Measurements from ENCODE around the gene HMCES. TPM values are rescaled to one million over a fixed set of nuclear protein-coding genes. Genes with fewer than 3 reads are reported as not detected.

The HMCES gene
- total RNA-seq, 4 donors from 2014 or later = 11.3 to 32.6 (median 23.9) TPM

DNA sequence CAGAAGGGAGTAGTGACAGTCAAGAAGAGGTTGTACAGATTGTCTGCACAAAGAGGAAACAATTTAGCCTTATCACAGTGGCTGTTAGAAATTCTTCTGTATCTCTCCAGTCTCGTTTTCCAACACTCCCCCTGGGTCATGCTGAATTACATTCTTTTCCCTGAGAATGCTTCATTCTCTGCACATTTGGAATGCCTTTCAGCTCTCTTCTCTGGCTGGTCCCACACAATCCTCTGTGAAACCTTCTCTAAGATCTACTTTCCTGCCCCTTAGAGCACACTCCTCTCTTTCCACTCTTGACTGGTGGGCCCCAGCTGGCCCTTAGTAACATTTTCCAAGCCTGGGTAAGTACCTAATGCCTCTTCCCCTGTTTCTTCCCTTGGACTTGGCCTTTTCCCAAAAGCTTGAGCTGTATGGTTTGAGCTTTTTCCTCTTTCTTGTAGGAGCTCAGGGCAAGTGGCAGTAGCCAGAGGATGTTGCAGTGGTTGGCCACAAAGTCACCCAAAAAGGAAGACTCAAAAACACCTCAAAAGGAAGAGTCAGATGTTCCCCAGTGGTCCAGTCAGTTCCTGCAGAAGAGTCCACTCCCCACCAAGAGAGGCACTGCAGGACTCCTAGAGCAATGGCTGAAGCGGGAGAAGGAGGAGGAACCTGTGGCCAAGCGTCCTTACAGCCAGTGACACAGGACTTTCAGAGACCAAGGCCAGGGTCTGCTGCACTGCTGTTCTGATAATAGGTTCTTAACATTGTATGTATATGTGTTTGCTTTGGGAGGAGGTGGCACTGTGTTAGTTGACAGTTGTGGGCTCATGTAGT, 25.7 kb downstream of the HMCES start:
- WGBS, 2 donors (ENCODE audit: low coverage in 1 of 2) = 74 to 75% methylated on average over 3 of the region's 3 CpGs
- H3K9me3 ChIP-seq = no peaks in the 10 kb centered on the region
- no peak for DNase-seq
- in situ Hi-C loops (cut with MboI; ENCODE audit: low pct_ligation_motif_present in 1 of 4, low pct_unique_long_range_greater_than_20kb in 1 of 4, low sequenced_read_pairs in 3 of 4) = no loop called here
- H3K27ac ChIP-seq = peak overlapping the region; percentile 24 to 79 (median 69)
- H3K4me1 ChIP-seq = peaks cover 0 to 4% (median 0%) of the 10 kb centered on the region in 4 donors
- TF ChIP-seq EP300 (IDR thresholded peaks at IDR 0.05; ENCODE audit: low read depth) = no peak
- no peak for TF ChIP-seq POLR2AphosphoS5 (IDR thresholded peaks at IDR 0.05)
- TF ChIP-seq POLR2A (IDR thresholded peaks at IDR 0.05) = no peak
- TF ChIP-seq, protein P1, sequence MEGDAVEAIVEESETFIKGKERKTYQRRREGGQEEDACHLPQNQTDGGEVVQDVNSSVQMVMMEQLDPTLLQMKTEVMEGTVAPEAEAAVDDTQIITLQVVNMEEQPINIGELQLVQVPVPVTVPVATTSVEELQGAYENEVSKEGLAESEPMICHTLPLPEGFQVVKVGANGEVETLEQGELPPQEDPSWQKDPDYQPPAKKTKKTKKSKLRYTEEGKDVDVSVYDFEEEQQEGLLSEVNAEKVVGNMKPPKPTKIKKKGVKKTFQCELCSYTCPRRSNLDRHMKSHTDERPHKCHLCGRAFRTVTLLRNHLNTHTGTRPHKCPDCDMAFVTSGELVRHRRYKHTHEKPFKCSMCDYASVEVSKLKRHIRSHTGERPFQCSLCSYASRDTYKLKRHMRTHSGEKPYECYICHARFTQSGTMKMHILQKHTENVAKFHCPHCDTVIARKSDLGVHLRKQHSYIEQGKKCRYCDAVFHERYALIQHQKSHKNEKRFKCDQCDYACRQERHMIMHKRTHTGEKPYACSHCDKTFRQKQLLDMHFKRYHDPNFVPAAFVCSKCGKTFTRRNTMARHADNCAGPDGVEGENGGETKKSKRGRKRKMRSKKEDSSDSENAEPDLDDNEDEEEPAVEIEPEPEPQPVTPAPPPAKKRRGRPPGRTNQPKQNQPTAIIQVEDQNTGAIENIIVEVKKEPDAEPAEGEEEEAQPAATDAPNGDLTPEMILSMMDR (IDR thresholded peaks at IDR 0.05) = no peak
- peaks cover 0 to 21% (median 2%) of the 10 kb centered on the region in 4 donors for H3K36me3 ChIP-seq
- H3K27me3 ChIP-seq = no peaks in the 10 kb centered on the region
- intact Hi-C loops (cut with DNase I; ENCODE audit: low total_unique reads) = loop anchor here (1.0 kb wide), 1 partner anchor 21 kb away; no protein-coding TSS in a partner anchor
- no peak overlapping the region for H3K4me3 ChIP-seq

DNA sequence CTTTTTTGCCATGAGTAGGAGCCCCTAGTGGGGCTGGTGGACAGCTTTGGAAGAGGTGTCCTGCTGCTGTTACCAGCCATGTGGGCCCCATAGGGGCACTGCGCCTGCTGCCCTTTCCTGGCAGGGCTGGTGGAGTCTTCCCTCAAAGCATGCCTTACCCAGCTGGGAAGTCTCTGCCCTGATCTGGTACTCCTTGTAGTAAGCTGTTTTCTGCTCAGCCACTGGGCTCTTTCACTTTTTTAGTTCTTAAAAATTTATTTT, 26.2 kb downstream of the HMCES start:
- H3K4me3 ChIP-seq = no peak overlapping the region
- H3K27me3 ChIP-seq = no peaks in the 10 kb centered on the region
- TF ChIP-seq POLR2AphosphoS5 (IDR thresholded peaks at IDR 0.05) (no peak), POLR2A (IDR thresholded peaks at IDR 0.05) (no peak), EP300 (IDR thresholded peaks at IDR 0.05; ENCODE audit: low read depth) (no peak)
- TF ChIP-seq, protein P1 (IDR thresholded peaks at IDR 0.05) = no peak
- no peak for DNase-seq
- H3K27ac ChIP-seq = peak overlapping the region; percentile 24 to 79 (median 69)
- WGBS, 2 donors (ENCODE audit: low coverage in 1 of 2) = 100% methylated on average over 1 of the region's 1 CpG; no CpG with 5 or more reads in 1 of the 2 donors
- no peaks in the 10 kb centered on the region for H3K9me3 ChIP-seq
- intact Hi-C loops (cut with DNase I; ENCODE audit: low total_unique reads) (loop anchor here (1.0 kb wide), 1 partner anchor 20 kb away; no protein-coding TSS in a partner anchor), in situ Hi-C loops (cut with MboI; ENCODE audit: low pct_ligation_motif_present in 1 of 4, low pct_unique_long_range_greater_than_20kb in 1 of 4, low sequenced_read_pairs in 3 of 4) (no loop called here)
- H3K4me1 ChIP-seq = peaks cover 0 to 4% (median 0%) of the 10 kb centered on the region in 4 donors
- H3K36me3 ChIP-seq = peaks cover 0 to 21% (median 2%) of the 10 kb centered on the region in 4 donors

DNA sequence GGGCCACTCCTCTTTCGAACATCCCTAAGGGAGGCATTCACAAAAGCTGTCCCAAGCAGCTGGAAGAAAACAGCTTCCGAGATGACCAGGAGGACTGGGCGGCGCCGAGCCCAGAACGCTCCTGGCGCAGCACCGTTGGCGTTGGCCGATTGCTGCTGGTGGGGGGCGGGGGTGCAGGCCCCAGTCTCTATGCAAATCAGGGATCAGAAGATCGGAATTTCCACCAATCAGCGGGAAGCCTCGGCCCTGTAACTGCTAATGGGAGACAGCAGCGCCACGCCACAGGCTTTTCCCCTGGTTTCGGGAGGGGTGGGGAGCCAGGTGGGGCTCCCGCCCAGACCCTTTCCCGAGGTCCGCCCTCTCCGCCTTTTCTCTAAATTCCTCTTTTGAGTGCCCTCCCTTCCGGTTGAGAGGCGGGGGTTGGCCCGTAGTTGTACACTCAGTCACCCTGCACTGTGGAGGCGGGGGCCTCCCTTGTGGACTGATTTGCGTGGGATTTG, 27.0 kb downstream of the HMCES start:
- Histone ChIP-seq H3K9me3 (no peaks in the 10 kb centered on the region), H3K27ac (peak overlapping the region; percentile 24 to 79 (median 69)), H3K4me3 (peak overlapping the region in 3 of 4 donors; percentile 1 to 4 (median 2)), H3K4me1 (peaks cover 0 to 4% (median 0%) of the 10 kb centered on the region in 4 donors), H3K27me3 (no peaks in the 10 kb centered on the region), H3K36me3 (peaks cover 0 to 21% (median under 1%) of the 10 kb centered on the region in 4 donors)
- peak; percentile 76 for DNase-seq
- in situ Hi-C loops (cut with MboI; ENCODE audit: low pct_ligation_motif_present in 1 of 4, low pct_unique_long_range_greater_than_20kb in 1 of 4, low sequenced_read_pairs in 3 of 4) = no loop called here
- WGBS, 2 donors (ENCODE audit: low coverage in 1 of 2) = 50 to 71% methylated on average over 12 to 25 of the region's 26 CpGs
- TF ChIP-seq POLR2AphosphoS5 (IDR thresholded peaks at IDR 0.05) (peak; percentile 20 to 33 (median 30)), EP300 (IDR thresholded peaks at IDR 0.05; ENCODE audit: low read depth) (no peak)
- intact Hi-C loops (cut with DNase I; ENCODE audit: low total_unique reads) = no loop called here

DNA sequence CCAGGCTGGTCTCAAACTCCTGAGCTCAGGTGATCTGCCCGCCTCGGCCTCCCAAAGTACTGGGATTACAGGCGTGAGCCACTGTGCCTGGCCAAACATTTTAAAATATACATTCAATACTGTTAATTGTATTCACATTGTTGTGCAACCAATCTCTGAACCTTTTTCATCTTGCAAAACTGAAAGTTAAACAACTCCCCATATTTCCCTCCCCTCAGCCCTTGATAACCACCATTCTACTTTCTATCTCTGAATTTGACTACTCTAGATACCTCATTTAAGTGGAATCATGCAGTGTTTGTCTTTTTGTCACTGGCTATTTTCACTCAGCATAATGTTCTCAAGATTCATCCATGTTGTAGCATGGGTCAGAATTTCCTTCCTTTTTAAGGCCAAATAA, 30.0 kb downstream of the HMCES start:
- Histone ChIP-seq H3K4me1 (peaks cover 0 to 5% (median under 1%) of the 10 kb centered on the region in 4 donors), H3K9me3 (no peaks in the 10 kb centered on the region), H3K27ac (peak overlapping the region in 1 of 4 donors; percentile 21), H3K4me3 (no peak overlapping the region), H3K36me3 (peaks cover 0 to 8% (median 0%) of the 10 kb centered on the region in 4 donors), H3K27me3 (no peaks in the 10 kb centered on the region)
- WGBS, 2 donors (ENCODE audit: low coverage in 1 of 2) = 94 to 100% methylated on average over 1 to 3 of the region's 3 CpGs
- in situ Hi-C loops (cut with MboI; ENCODE audit: low pct_ligation_motif_present in 1 of 4, low pct_unique_long_range_greater_than_20kb in 1 of 4, low sequenced_read_pairs in 3 of 4) (no loop called here), intact Hi-C loops (cut with DNase I; ENCODE audit: low total_unique reads) (no loop called here)
- no peak for DNase-seq
- TF ChIP-seq POLR2AphosphoS5 (IDR thresholded peaks at IDR 0.05) = no peak
- TF ChIP-seq, protein P1 (IDR thresholded peaks at IDR 0.05) = no peak
- no peak for TF ChIP-seq EP300 (IDR thresholded peaks at IDR 0.05; ENCODE audit: low read depth)
- TF ChIP-seq POLR2A (IDR thresholded peaks at IDR 0.05) = no peak
